T-helper 2 cell treated with Interferon-gamma antibody and Interleukin-4, amounts not matched to agents 5 μg/mL and 100 μg/mL, for 36 hours (primary cell): Measurements from ENCODE around the gene SNRPB2.

Experiments
- DNase-seq: peaks from one replicate; pipeline ENCODE4 v3.0.0; 2021; ENCODE audit warnings: low spot score
- H3K27ac Mint-ChIP-seq: one replicate; pipeline ENCODE4 v1.8.0; 2021; ENCODE audit warnings: mild to moderate bottlenecking, mixed read lengths
- H3K27me3 Mint-ChIP-seq: one replicate; pipeline ENCODE4 v1.8.0; 2021; ENCODE audit warnings: low read depth, mixed read lengths
- H3K36me3 Mint-ChIP-seq: one replicate; pipeline ENCODE4 v1.8.0; 2021; ENCODE audit warnings: low read depth, mixed read lengths
- H3K4me1 Mint-ChIP-seq: one replicate; pipeline ENCODE4 v1.8.0; 2021; ENCODE audit warnings: low read depth, mixed read lengths
- H3K4me3 Mint-ChIP-seq: one replicate; pipeline ENCODE4 v1.8.0; 2022; ENCODE audit warnings: mild to moderate bottlenecking, moderate library complexity, mixed read lengths
- H3K9me3 Mint-ChIP-seq: one replicate; pipeline ENCODE4 v1.8.0; 2021; ENCODE audit warnings: mixed read lengths

Gene SNRPB2

DNA sequence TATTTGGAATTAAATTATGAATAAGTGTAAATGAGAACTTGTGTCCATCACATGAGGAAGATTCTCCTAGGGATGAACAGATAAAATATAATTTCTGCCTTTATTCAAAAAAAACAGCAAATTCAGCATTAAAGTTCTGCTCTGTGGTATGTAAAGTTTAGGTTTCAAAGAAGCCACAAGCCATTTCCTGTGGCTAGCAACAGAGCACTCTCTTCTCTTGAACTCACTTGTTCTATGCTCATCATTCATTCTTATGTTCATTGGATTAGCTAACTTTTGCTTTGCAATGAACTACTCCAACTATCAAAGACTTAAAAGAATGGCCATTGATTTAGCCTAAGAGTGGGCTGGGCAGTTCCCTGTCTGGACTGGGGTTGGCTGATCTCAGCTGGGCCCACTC lies 20.8 kb upstream of the SNRPB2 start:
- Mint-ChIP-seq H3K27me3 (peaks cover 38% of the 10 kb centered on the region), H3K9me3 (peaks cover 20% of the 10 kb centered on the region), H3K4me1 (peaks cover 34% of the 10 kb centered on the region), H3K4me3 (peak overlapping the region; percentile 64), H3K36me3 (peaks cover 10% of the 10 kb centered on the region), H3K27ac (peak overlapping the region; percentile 68)
- peak; percentile 12 for DNase-seq

DNA sequence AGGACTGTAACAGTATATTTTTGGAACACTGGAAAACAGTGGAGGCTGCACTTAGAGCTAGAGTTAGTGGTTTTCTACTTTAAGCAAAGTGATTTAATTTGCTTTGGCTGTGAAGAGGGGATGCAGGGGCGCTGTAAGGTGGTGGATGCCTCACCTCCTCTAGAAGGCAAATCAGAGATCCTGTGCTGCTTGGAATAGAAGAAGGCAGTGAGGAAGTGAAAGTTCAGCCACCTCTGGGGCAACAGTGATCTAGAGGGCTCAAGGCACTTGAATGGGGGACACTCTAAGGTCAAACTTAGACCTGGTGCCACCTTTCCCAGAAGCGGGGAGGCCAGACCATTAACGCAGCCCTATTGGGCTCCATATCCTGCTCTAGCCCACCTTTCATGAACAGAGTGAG lies 19.0 kb upstream of the SNRPB2 start:
- Mint-ChIP-seq H3K4me3 (no peak overlapping the region), H3K27me3 (peaks cover 41% of the 10 kb centered on the region), H3K36me3 (peaks cover 3% of the 10 kb centered on the region), H3K27ac (no peak overlapping the region), H3K9me3 (peaks cover 10% of the 10 kb centered on the region), H3K4me1 (peaks cover 34% of the 10 kb centered on the region)
- DNase-seq: no peak

DNA sequence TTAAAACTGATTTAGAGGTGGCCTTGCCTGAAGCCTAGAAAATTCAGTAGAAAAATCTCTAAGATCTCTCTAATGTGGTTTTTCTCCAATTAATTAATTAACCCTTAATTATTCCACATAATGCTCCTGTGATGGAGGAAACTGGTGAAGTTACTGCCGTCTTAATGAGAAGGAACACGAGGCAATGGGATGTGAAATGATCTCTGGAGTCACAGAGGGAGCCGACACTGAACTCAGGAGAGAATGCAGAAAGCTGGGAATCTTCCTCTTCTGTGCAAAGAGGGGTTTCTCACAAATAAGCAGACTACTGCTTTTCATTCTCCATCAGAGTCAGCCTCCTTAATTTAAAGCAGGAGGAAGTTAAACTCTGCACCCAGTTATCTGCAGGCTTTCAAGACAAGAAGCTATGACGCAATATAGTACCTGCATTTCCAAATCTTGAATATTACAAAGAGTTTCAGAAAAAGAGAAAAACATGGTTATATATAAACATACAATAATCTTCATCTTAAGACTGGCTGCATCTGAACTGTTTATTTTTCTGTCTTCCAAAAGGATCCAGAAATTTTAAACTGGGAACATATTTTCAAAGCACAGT lies 18.1 kb upstream of the SNRPB2 start:
- H3K27me3 Mint-ChIP-seq: peaks cover 44% of the 10 kb centered on the region
- peaks cover 34% of the 10 kb centered on the region for H3K4me1 Mint-ChIP-seq
- peaks cover 3% of the 10 kb centered on the region for H3K36me3 Mint-ChIP-seq
- H3K27ac Mint-ChIP-seq: no peak overlapping the region
- peaks cover 3% of the 10 kb centered on the region for H3K9me3 Mint-ChIP-seq
- no peak for DNase-seq
- no peak overlapping the region for H3K4me3 Mint-ChIP-seq

DNA sequence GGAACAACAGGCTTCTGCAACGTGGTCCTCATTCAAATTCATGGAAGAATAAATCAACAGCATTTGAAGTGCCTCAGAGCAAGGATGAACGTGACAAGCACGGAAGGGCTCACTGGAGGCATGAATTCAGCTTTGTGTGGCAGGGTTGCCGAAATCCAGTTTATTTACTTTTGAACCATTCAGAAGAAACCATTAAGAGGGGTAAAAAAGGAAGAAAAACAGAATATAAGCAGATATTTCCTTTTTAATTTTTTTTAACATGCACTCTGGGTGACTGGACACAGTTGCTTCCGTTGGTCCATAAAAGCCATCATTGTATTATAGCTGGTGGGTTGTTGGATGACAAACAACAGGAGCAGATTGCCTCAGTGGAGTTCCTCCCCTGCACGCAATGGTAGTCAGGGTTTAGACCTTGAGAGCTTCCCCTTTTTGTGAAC lies 17.3 kb upstream of the SNRPB2 start:
- H3K27ac Mint-ChIP-seq: no peak overlapping the region
- no peak overlapping the region for H3K4me3 Mint-ChIP-seq
- H3K27me3 Mint-ChIP-seq: peaks cover 50% of the 10 kb centered on the region
- peaks cover 3% of the 10 kb centered on the region for H3K36me3 Mint-ChIP-seq
- peaks cover 32% of the 10 kb centered on the region for H3K4me1 Mint-ChIP-seq
- no peaks in the 10 kb centered on the region for H3K9me3 Mint-ChIP-seq
- no peak for DNase-seq

DNA sequence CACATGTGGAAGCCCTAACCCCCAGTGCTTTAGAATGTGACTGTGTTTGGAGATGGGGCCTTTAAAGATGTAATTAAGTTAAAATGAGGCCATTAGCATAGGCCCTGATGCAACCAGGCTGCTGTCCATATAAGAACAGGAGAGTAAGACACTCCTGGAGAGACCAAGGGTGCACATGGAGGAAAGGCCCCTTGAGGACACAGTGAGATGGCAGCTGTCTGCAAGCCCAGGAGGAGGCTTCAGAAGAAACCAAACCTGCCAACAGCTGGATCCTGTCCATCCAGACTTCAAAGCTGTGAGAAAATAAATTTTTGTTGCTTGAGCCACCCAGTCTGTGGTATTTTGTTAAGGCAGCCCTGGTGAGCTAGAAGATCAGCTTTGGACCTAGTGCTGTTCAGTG lies 16.8 kb upstream of the SNRPB2 start:
- Mint-ChIP-seq H3K9me3 (no peaks in the 10 kb centered on the region), H3K27me3 (peaks cover 56% of the 10 kb centered on the region), H3K27ac (no peak overlapping the region), H3K4me3 (no peak overlapping the region), H3K4me1 (peaks cover 27% of the 10 kb centered on the region), H3K36me3 (peaks cover 3% of the 10 kb centered on the region)
- DNase-seq: no peak

DNA sequence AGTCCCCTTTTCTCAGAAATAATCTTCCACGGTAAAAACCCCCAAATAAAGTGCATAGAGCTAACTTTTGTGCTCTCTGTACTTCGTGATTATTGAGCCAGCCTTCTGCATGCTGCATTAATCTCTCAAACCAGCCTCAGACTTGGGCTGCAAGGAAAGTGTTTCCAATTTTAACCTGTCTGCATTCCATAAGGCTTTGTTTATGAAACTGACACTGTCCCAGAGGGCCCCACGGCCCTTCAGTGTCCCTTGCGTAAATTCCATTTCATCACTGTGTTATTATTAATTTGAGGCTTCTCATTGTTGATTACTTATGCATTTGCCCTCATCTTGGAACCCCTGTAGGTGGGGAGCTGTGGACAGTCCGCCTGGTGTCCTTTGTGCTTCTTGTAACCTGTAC lies 15.6 kb upstream of the SNRPB2 start:
- H3K9me3 Mint-ChIP-seq: no peaks in the 10 kb centered on the region
- peaks cover 66% of the 10 kb centered on the region for H3K27me3 Mint-ChIP-seq
- peaks cover 15% of the 10 kb centered on the region for H3K4me1 Mint-ChIP-seq
- no peak overlapping the region for H3K4me3 Mint-ChIP-seq
- H3K36me3 Mint-ChIP-seq: peaks cover 3% of the 10 kb centered on the region
- DNase-seq: no peak
- no peak overlapping the region for H3K27ac Mint-ChIP-seq

DNA sequence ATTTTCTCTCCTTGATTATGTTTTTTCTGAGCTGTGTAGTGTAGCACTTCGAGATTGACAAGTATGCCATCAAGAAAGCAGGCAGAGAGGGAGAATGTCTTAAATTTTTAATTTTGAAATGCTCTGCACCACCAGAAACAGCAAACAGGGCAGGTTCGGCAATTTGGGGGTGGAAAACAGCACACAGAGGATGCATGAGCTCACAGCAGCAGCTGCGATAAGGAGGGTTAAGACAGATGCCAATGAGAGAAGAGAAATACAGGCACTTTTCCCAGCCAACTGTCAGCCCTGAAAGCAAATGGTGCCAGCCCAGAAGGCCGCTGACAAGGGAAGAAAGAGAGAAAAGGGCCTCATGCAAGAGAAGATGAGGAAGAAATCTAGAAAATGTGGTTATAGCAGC lies 15.1 kb upstream of the SNRPB2 start:
- Mint-ChIP-seq H3K4me1 (peaks cover 12% of the 10 kb centered on the region), H3K36me3 (peaks cover 3% of the 10 kb centered on the region), H3K27me3 (peaks cover 71% of the 10 kb centered on the region), H3K9me3 (no peaks in the 10 kb centered on the region), H3K4me3 (no peak overlapping the region), H3K27ac (no peak overlapping the region)
- DNase-seq: no peak

DNA sequence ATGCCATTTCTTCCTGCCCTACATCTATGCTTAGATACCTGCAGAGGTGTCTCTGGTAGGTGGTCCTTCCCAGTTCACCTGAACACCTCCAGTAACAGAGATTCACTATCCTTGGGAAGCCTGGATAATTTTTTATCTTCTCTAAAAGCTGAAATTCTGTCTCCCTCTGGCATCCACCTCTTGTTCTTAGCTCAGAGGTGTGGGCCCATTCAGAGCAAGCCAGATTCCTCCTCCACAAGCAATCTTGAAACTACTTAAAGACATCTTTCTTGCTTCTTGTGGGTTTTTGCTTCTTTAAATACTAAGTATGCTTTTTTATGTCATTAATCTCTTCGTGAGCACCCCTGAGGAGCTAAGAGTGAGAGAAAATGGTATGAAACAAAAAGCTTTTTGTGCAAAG lies 10.4 kb upstream of the SNRPB2 start:
- Mint-ChIP-seq H3K4me3 (no peak overlapping the region), H3K27me3 (peaks cover 84% of the 10 kb centered on the region), H3K9me3 (no peaks in the 10 kb centered on the region)

DNA sequence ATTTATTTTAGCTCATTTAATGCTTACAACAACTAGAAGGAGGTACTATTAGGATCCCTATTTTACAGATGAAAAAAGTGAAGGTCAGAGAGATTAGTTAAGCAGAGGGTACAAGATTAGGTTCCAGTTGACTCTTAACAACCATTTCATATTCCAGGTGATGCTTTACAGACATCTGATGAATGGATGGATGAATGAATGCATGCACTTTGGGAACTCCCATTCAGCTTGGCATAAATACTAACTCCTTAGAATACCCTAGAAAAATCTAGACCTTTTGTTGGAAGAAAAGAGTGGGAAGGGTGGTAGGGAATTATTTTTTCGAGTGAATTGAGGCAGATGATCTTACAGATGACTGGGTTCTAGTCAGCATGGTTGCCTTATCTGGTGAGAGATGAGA lies 746 bp upstream of the SNRPB2 start:
- DNase-seq: no peak
- Mint-ChIP-seq H3K4me3 (peak overlapping the region; percentile 99), H3K27ac (peak overlapping the region; percentile 99), H3K36me3 (peaks cover 45% of the 10 kb centered on the region), H3K9me3 (peaks cover 12% of the 10 kb centered on the region), H3K4me1 (peaks cover 42% of the 10 kb centered on the region), H3K27me3 (peaks cover 31% of the 10 kb centered on the region)

More for the DNA sequence above, 10.4 kb upstream of the SNRPB2 start:
- Mint-ChIP-seq H3K27ac (no peak overlapping the region), H3K36me3 (no peaks in the 10 kb centered on the region), H3K4me1 (no peaks in the 10 kb centered on the region)
- DNase-seq: no peak

DNA sequence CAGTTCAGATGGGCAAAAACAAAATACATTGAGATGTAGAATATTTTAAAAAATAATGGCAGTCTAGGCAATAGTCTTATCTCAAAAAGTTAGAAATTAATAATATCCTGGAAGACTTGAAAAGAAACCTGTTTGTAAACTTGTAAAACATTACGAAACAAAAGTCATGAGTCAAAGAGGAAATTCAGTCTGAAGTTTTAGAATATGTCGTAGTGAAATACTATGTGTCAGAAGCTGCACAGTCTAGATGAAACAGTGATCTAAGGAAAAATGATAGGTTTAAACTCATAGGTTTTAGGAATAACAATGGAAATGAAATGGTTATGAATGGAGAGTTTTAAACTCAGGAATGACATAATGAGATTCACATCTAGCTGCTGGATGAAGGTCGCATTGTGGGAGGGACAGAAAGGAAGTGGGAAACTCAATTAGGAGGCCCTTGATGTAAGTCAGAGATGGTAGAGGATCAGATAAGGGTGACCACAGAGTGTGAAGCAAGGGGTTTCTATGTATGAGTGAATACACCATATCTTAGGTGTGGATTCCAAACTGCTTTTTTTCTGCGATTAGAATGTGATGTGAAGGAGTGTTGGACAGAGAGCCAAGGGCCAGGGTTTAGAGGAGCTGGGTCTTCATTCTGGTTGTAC lies 2.8 kb downstream of the SNRPB2 start:
- H3K36me3 Mint-ChIP-seq: peaks cover 76% of the 10 kb centered on the region
- H3K4me1 Mint-ChIP-seq: peaks cover 59% of the 10 kb centered on the region
- peak overlapping the region; percentile 65 for H3K4me3 Mint-ChIP-seq
- peak; percentile 66 for DNase-seq
- peak overlapping the region; percentile 85 for H3K27ac Mint-ChIP-seq
- peaks cover 8% of the 10 kb centered on the region for H3K9me3 Mint-ChIP-seq
- H3K27me3 Mint-ChIP-seq: peaks cover 7% of the 10 kb centered on the region

DNA sequence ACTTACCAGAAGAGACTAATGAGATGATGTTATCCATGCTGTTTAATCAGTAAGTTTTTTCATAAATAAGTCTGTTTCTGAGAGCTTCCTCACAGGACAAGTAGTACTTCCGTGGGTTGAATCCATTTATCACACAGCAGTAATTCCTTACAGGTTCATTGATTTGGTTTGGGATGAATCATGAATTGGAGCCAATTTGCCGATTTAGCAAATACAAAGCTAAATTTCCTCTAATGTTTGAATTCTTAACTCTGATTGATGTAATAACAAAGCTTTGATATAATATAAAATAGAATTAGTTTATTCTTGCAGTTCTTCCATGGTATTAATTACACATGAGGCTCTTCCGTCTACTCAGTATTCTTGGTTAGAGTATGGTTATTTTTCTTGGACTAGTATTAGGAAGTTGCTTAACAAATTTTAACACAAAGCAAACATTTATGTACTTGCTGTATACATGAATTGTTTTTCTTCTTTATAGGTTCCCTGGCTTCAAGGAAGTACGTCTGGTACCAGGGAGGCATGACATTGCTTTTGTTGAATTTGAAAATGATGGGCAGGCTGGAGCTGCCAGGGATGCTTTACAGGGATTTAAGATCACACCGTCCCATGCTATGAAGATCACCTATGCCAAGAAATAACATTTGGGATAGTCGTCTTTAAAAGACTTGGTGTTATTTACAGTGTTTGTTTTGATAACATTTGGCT lies 10.7 kb downstream of the SNRPB2 start:
- Mint-ChIP-seq H3K36me3 (peaks cover 51% of the 10 kb centered on the region), H3K4me3 (no peak overlapping the region), H3K27ac (no peak overlapping the region), H3K9me3 (no peaks in the 10 kb centered on the region), H3K4me1 (peaks cover 5% of the 10 kb centered on the region), H3K27me3 (peaks cover 6% of the 10 kb centered on the region)
- DNase-seq: no peak

DNA sequence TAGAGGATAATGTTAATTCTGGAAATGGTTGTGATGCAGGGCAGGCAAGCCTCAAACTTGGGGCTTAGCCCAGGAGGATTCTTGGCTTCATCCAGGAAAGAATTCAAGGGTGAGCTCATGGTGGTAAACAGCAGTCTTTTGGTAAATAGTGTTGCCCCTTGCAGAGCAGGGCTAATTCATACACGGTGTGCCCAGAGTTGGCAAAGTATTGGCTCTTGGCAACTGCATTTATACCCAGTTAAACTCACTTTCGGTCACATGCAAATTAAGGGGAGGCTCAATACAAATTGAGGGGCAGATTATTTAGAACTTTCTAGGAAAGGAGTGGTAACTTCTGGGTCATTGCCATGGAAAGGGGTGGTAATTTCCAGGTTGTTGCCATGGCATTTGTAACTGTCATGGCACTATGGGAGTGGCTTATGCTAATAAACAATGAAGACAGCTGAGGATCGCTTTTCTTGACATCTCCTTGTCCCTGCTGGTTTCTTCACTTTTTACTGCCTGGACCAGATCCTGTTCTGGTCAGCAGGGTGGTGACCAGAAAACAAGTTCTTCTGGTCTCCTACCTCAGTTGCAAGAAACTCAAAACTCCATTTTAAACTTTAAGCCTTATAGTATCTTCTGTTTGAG lies 14.5 kb downstream of the SNRPB2 start:
- Mint-ChIP-seq H3K9me3 (no peaks in the 10 kb centered on the region), H3K27me3 (peaks cover 22% of the 10 kb centered on the region), H3K36me3 (peaks cover 29% of the 10 kb centered on the region), H3K27ac (no peak overlapping the region), H3K4me3 (no peak overlapping the region), H3K4me1 (peaks cover 2% of the 10 kb centered on the region)
- DNase-seq: no peak

DNA sequence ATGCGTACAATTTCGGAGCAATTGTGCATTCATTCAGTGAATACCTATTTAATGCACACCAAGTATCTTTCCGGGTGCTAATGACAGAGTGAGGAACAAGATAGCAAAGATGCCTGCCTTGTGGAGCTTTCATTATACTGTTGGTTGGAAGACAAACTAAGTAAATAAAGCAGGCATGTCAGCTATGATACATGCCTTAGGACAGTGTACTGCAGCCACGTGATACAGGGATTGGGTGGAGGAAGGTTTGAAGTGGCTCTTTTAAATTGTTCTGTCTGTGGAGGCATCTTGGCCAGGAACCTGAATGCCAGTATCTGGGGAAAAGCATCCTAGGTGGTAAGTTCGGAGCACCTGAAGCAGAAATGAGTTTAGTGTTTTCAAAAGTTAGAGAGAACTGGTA lies 15.4 kb downstream of the SNRPB2 start:
- no peak overlapping the region for H3K27ac Mint-ChIP-seq
- no peak for DNase-seq
- H3K4me1 Mint-ChIP-seq: no peaks in the 10 kb centered on the region
- no peaks in the 10 kb centered on the region for H3K9me3 Mint-ChIP-seq
- peaks cover 20% of the 10 kb centered on the region for H3K36me3 Mint-ChIP-seq
- H3K4me3 Mint-ChIP-seq: no peak overlapping the region
- peaks cover 27% of the 10 kb centered on the region for H3K27me3 Mint-ChIP-seq

DNA sequence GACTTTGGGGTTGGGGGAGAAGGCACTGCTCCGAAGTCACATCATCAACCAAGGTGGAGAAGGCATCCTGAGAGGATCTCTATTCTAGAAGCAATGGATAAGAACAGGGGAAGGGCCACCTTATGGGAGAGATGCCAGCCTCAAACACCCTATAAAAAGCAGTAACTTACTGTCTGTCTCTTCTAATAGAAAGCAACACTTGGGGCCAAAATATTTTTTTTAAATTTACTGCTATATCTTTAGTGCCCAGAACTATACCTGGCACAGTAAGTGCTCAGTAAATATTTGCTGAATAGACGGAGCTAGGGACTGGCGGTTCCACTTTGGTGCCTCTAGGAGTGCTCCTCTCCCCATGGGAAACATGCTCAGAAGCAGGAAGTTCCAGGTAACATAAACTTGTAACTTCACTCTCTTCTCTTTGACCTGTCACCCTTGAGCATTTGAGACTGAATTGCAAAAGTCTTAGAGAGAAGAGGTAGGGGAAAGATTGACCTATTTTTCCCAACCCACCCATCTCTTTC lies 17.5 kb downstream of the SNRPB2 start:
- peaks cover 39% of the 10 kb centered on the region for H3K27me3 Mint-ChIP-seq
- peaks cover 4% of the 10 kb centered on the region for H3K36me3 Mint-ChIP-seq
- no peak for DNase-seq
- peaks cover 2% of the 10 kb centered on the region for H3K4me1 Mint-ChIP-seq
- H3K4me3 Mint-ChIP-seq: no peak overlapping the region
- H3K9me3 Mint-ChIP-seq: no peaks in the 10 kb centered on the region
- no peak overlapping the region for H3K27ac Mint-ChIP-seq
